ENCODE measurements around the gene TTC31.
"Not testable (repeated sequence)": the region's sequence is repeated elsewhere in the genome, so short reads cannot be mapped to it uniquely, and the experiment has no call there.

Gene TTC31

DNA sequence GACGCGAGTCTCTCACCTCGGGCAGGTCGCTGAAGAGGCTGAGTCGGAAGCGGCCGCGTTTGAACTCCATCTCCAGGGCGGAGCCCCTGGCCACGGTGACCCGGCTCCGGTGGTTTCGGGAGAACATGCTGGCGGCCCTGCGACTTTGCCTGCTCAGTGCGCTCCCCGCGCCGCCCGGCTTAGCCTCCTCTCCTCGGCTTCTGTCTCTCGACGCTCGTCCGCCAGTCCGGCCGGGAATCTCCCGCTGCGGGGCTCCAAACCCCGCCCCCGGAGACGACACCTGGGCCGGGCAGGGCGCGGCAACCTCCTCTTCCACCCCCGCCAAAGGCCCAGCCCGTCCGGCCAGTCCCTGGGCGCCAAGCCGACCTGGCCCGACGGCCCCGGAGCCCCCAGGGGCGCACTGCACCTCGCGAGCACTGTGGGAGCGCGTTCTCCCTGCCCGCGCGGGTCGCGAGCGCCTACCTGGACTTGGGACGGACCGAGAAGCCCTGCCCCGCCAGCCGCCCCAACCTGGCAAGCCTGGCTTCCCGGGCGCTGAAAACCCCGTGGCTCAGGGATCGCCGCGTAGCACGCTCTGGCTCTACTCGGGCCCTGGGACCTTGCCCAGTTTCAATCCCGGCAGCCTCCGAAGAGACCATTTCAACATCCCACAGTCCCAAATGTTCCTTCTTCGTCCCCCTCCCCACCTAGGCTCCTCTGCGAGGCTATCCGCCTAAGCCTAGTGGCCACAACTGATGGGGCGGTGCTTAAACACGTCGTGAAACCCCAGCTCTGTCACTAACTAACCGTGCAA lies 41.0 kb upstream of the TTC31 start, which contains the start of gene RTKN:
RTKN (minus strand) TSS at position 248 of the 793 bp plus-strand sequence; CDS start at position 127, 121 bp downstream.
- peaks cover 27% of the 10 kb centered on the region for H3K4me1 ChIP-seq (ENCODE audit: control insufficient read depth, insufficient read depth, low read length)
- WGBS, 2 experiments, result 0 to 1% methylated on average over 75 of the region's 75 CpGs
- peak within 1 kb of the TSS; percentile 97 for H3K27ac ChIP-seq (ENCODE audit: insufficient read depth, low read depth, low read length, poor library complexity, severe bottlenecking)
- no peaks in the 10 kb centered on the region for H3K9me3 ChIP-seq (ENCODE audit: control insufficient read depth, low read length)
- no peaks in the 10 kb centered on the region for H3K36me3 ChIP-seq (ENCODE audit: control insufficient read depth, insufficient read depth, low read length)
- peaks cover 34% of the 10 kb centered on the region for H3K27me3 ChIP-seq (ENCODE audit: control insufficient read depth, insufficient read depth, low read length, poor library complexity, severe bottlenecking)
- peak within 1 kb of the TSS; percentile 64 for H3K4me3 ChIP-seq (ENCODE audit: insufficient read depth, low read depth, low read length)

GRCh38 chr2:74442483-74443297 lies 40.2 kb upstream of the TTC31 start:
- Histone ChIP-seq H3K4me1 (ENCODE audit: control insufficient read depth, insufficient read depth, low read length) (peaks cover 27% of the 10 kb centered on the region), H3K4me3 (ENCODE audit: insufficient read depth, low read depth, low read length) (peak overlapping the region; percentile 64), H3K27me3 (ENCODE audit: control insufficient read depth, insufficient read depth, low read length, poor library complexity, severe bottlenecking) (peaks cover 34% of the 10 kb centered on the region)
- 80 to 84% methylated on average over 16 of the region's 16 CpGs for WGBS, 2 experiments
- not testable (repeated sequence) for H3K36me3 ChIP-seq (ENCODE audit: control insufficient read depth, insufficient read depth, low read length); H3K27ac ChIP-seq (ENCODE audit: insufficient read depth, low read depth, low read length, poor library complexity, severe bottlenecking); H3K9me3 ChIP-seq (ENCODE audit: control insufficient read depth, low read length)

- peaks cover 34% of the 10 kb centered on the region for H3K27me3 ChIP-seq (ENCODE audit: control insufficient read depth, insufficient read depth, low read length, poor library complexity, severe bottlenecking)
- no peak overlapping the region for H3K27ac ChIP-seq (ENCODE audit: insufficient read depth, low read depth, low read length, poor library complexity, severe bottlenecking)
- no peaks in the 10 kb centered on the region for H3K36me3 ChIP-seq (ENCODE audit: control insufficient read depth, insufficient read depth, low read length)
- H3K9me3 ChIP-seq (ENCODE audit: control insufficient read depth, low read length), result no peaks in the 10 kb centered on the region
- H3K4me1 ChIP-seq (ENCODE audit: control insufficient read depth, insufficient read depth, low read length), result peaks cover 11% of the 10 kb centered on the region
- no peak overlapping the region for H3K4me3 ChIP-seq (ENCODE audit: insufficient read depth, low read depth, low read length)
- WGBS, 2 experiments, result 82 to 86% methylated on average over 4 of the region's 5 CpGs
These were observed 38.2 kb upstream of the TTC31 start for GRCh38 chr2:74444498-74445318.

GRCh38 chr2:74447230-74447999 lies 35.5 kb upstream of the TTC31 start:
- WGBS, 2 experiments, result 90 to 91% methylated on average over 2 to 5 of the region's 5 CpGs
- Histone ChIP-seq H3K27ac (ENCODE audit: insufficient read depth, low read depth, low read length, poor library complexity, severe bottlenecking) (no peak overlapping the region), H3K4me3 (ENCODE audit: insufficient read depth, low read depth, low read length) (no peak overlapping the region), H3K36me3 (ENCODE audit: control insufficient read depth, insufficient read depth, low read length) (no peaks in the 10 kb centered on the region), H3K9me3 (ENCODE audit: control insufficient read depth, low read length) (no peaks in the 10 kb centered on the region), H3K4me1 (ENCODE audit: control insufficient read depth, insufficient read depth, low read length) (peaks cover 2% of the 10 kb centered on the region), H3K27me3 (ENCODE audit: control insufficient read depth, insufficient read depth, low read length, poor library complexity, severe bottlenecking) (peaks cover 18% of the 10 kb centered on the region)

DNA sequence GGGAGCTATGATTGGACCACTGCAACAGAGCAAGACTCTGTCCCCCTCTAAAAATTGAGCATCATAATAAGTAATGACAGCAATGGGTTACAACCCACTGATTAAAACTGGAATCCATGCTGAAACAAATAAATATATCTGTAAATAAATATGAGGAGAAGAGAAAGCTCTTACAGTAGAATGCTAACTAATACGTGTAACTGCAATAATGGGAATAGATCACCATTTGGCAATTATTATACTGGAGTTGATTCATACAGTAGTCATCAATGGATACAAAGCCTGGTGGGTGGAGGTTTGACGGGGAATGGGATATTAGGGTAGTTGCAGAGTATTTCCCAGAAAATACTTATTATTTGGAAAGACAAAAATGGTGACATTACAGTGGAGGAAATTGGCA lies 34.1 kb upstream of the TTC31 start:
- H3K9me3 ChIP-seq (ENCODE audit: control insufficient read depth, low read length), result no peaks in the 10 kb centered on the region
- H3K4me1 ChIP-seq (ENCODE audit: control insufficient read depth, insufficient read depth, low read length), result no peaks in the 10 kb centered on the region
- no peak overlapping the region for H3K27ac ChIP-seq (ENCODE audit: insufficient read depth, low read depth, low read length, poor library complexity, severe bottlenecking)
- 91% methylated on average over 2 of the region's 2 CpGs for WGBS, 2 experiments
- H3K27me3 ChIP-seq (ENCODE audit: control insufficient read depth, insufficient read depth, low read length, poor library complexity, severe bottlenecking), result peaks cover 12% of the 10 kb centered on the region
- no peak overlapping the region for H3K4me3 ChIP-seq (ENCODE audit: insufficient read depth, low read depth, low read length)
- H3K36me3 ChIP-seq (ENCODE audit: control insufficient read depth, insufficient read depth, low read length), result no peaks in the 10 kb centered on the region

GRCh38 chr2:74450570-74451190 lies 32.2 kb upstream of the TTC31 start:
- no peaks in the 10 kb centered on the region for H3K9me3 ChIP-seq (ENCODE audit: control insufficient read depth, low read length)
- no peaks in the 10 kb centered on the region for H3K27me3 ChIP-seq (ENCODE audit: control insufficient read depth, insufficient read depth, low read length, poor library complexity, severe bottlenecking)
- no peak overlapping the region for H3K4me3 ChIP-seq (ENCODE audit: insufficient read depth, low read depth, low read length)
- H3K4me1 ChIP-seq (ENCODE audit: control insufficient read depth, insufficient read depth, low read length), result peaks cover 1% of the 10 kb centered on the region
- no peaks in the 10 kb centered on the region for H3K36me3 ChIP-seq (ENCODE audit: control insufficient read depth, insufficient read depth, low read length)
- H3K27ac ChIP-seq (ENCODE audit: insufficient read depth, low read depth, low read length, poor library complexity, severe bottlenecking), result no peak overlapping the region
- WGBS, 2 experiments, result 82 to 83% methylated on average over 3 of the region's 3 CpGs

DNA sequence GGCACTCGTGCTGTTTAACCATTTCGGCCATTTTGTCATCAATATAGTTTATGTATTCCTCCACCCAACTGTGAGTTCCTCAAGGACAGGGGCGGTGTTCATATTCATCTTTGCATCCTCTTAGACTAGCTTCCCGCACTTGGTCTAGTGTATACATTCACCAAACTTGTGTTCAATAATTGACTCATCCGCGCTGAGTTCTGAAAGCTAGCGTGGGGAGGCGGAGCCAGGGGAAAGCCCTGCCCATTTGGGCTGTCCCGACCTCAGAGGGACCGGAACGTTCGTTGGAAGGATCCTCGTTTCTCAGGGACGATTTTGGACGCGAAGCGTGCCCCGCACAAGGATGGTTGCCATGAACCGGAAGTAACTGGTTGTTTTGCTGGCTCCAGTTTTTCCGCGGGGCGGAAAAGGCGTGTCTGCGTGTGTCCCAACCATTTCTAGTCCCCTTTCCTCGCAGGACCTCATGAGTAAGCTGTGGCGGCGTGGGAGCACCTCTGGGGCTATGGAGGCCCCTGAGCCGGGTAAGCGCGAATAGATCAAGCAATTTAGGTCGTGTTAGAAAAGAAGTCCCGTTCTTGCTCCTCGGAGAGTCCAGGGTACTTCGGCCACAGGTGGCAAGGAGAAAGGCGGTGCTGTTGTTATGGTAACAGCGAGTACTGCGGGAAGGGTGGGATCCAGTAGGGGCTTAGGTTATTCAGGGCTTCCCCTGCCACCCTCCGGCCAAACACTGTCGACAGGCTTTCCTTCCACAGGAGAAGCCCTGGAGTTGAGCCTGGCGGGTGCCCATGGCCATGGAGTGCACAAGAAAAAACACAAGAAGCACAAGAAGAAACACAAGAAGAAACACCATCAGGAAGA lies 28.0 kb upstream of the TTC31 start, which contains the start of gene INO80B:
INO80B (plus strand) TSS at position 434 of the 858 bp plus-strand sequence; CDS start at position 464, 30 bp downstream.
- 5% methylated on average over 40 of the region's 40 CpGs for WGBS, 2 experiments

DNA sequence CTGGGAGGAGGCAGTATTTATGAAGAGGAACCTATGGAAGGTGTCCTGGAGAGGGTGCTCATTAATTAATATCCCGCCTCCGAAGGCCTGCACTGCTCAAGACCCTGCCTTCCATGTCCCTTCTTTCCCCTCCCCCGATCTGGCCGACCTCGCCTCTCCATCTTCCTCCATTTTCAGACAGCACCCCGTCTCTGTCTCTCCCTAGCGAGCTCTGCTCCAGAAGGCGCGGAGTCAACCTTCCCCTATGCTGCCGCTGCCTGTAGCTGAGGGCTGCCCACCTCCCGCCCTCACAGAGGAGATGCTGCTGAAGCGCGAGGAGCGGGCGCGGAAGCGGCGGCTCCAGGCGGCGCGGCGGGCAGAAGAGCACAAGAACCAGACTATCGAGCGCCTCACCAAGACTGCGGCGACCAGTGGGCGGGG lies 25.7 kb upstream of the TTC31 start:
- no peaks in the 10 kb centered on the region for H3K27me3 ChIP-seq (ENCODE audit: control insufficient read depth, insufficient read depth, low read length, poor library complexity, severe bottlenecking)
- peak overlapping the region; percentile 94 for H3K27ac ChIP-seq (ENCODE audit: insufficient read depth, low read depth, low read length, poor library complexity, severe bottlenecking)
- WGBS, 2 experiments, result 1 to 2% methylated on average over 27 of the region's 27 CpGs
- no peaks in the 10 kb centered on the region for H3K9me3 ChIP-seq (ENCODE audit: control insufficient read depth, low read length)
- H3K36me3 ChIP-seq (ENCODE audit: control insufficient read depth, insufficient read depth, low read length), result peaks cover 4% of the 10 kb centered on the region
- H3K4me1 ChIP-seq (ENCODE audit: control insufficient read depth, insufficient read depth, low read length), result peaks cover 12% of the 10 kb centered on the region
- peak overlapping the region; percentile 75 for H3K4me3 ChIP-seq (ENCODE audit: insufficient read depth, low read depth, low read length)

More for the DNA sequence above, 28.0 kb upstream of the TTC31 start, which contains the start of gene INO80B:
- no peak within 1 kb of the TSS for H3K27ac ChIP-seq (ENCODE audit: insufficient read depth, low read depth, low read length, poor library complexity, severe bottlenecking)
- H3K4me3 ChIP-seq (ENCODE audit: insufficient read depth, low read depth, low read length), result peak within 1 kb of the TSS; percentile 78
- no peaks in the 10 kb centered on the region for H3K27me3 ChIP-seq (ENCODE audit: control insufficient read depth, insufficient read depth, low read length, poor library complexity, severe bottlenecking)
- no peaks in the 10 kb centered on the region for H3K36me3 ChIP-seq (ENCODE audit: control insufficient read depth, insufficient read depth, low read length)
- H3K4me1 ChIP-seq (ENCODE audit: control insufficient read depth, insufficient read depth, low read length), result peaks cover 12% of the 10 kb centered on the region
- H3K9me3 ChIP-seq (ENCODE audit: control insufficient read depth, low read length), result no peaks in the 10 kb centered on the region
